HFF-Myc (cell line): ENCODE results near the gene SMIM33.

Experiments used
- DNase-seq: peaks from one replicate; pipeline ENCODE4 v3.0.0-alpha.2; 2011; ENCODE audit warnings: low read depth; ENCODE audit errors: extremely low read depth
- H3K4me3 ChIP-seq: replicated peaks from 2 replicates; pipeline ENCODE4 v1.5.1; 2011; ENCODE audit warnings: low read depth, mild to moderate bottlenecking, control low read depth, low read length
- TF ChIP-seq, protein P1 (sequence below): IDR thresholded peaks from 2 replicates; pipeline ENCODE4 v1.5.1; 2012; ENCODE audit warnings: mild to moderate bottlenecking, low read depth, low read length, control low read depth; ENCODE audit errors: missing control alignments

SMIM33 gene

DNA sequence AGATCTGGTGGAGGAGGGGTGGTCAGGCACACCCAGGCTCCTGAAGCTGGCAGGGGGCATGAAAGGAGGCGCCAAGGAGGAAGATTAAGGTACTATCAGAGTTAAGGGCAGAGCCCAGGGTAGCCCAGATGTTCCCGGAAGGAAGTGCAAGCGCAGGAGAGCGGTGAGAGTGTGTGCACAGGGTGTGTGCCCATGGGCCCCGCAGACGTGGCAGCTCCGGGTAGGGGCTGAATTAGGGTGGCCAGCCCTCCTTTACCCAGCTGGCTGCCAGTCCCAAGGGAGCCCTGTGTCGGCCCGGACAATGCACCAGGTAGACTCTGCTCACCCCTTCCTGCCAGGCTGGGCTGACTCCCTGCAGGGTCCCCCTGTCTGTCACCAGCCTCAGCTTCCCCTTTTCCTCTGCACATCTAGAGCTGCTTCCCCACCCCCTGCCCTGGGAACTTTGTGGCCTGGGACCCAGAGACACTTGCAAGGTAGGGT, at the start of gene SMIM33:
TSS of gene SMIM33 (plus strand) at position 184 of the 480 bp plus-strand sequence. CDS start at position 302, 118 bp downstream.
- DNase-seq, result no peak
- no peak within 1 kb of the TSS for H3K4me3 ChIP-seq
- TF ChIP-seq, protein P1, sequence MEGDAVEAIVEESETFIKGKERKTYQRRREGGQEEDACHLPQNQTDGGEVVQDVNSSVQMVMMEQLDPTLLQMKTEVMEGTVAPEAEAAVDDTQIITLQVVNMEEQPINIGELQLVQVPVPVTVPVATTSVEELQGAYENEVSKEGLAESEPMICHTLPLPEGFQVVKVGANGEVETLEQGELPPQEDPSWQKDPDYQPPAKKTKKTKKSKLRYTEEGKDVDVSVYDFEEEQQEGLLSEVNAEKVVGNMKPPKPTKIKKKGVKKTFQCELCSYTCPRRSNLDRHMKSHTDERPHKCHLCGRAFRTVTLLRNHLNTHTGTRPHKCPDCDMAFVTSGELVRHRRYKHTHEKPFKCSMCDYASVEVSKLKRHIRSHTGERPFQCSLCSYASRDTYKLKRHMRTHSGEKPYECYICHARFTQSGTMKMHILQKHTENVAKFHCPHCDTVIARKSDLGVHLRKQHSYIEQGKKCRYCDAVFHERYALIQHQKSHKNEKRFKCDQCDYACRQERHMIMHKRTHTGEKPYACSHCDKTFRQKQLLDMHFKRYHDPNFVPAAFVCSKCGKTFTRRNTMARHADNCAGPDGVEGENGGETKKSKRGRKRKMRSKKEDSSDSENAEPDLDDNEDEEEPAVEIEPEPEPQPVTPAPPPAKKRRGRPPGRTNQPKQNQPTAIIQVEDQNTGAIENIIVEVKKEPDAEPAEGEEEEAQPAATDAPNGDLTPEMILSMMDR, result no peak

DNA sequence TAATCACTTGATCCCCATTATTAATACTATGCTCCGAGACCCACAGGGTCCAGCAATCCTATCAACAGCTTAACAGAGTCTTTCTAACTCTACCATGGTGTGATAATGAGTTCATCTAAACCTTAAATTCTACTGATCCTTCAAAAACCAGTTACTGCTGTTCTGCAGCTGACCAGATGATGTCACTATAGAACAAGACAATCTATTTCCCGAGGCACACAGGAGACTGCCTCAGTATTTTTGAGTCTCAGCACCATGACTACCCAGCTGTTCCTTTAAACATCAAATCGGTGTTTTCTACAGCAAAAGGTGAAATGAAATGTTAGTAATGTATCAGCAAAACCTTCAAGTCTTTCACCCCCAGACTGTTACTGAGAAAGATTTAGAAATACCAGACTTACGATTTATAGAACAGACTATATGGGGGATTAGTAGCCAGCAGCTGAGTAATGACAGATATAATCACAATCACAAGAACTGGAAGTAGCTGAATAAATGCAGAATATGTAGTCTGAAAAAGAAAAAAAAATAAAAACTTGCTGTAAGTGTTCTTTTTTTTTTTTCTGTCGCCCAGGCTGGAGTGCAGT, 48.4 kb upstream of the SMIM33 start:
- H3K4me3 ChIP-seq, result no peak overlapping the region
- peak; percentile 63 for DNase-seq
- TF ChIP-seq, protein P1, result peak; percentile 84

DNA sequence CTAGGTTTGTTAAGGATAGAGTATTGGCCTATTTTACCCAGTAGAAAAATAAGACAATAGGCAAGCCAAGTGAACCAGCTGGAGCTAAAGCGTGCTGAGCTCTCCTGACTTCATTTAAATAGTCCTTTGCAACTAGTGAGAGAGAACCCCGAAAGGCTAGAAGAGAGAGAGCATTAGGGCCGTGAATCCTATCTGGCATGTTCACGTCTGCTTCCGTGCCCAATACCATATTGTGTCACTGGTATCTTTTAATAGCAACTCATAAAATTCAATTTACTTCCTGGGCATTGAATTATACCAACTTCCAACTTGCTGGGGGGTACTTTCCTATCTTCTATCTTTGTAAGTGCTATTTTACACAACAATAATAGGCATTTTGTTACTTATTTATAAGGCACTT, 45.3 kb upstream of the SMIM33 start:
- H3K4me3 ChIP-seq, result no peak overlapping the region
- no peak for DNase-seq
- TF ChIP-seq, protein P1, result no peak

DNA sequence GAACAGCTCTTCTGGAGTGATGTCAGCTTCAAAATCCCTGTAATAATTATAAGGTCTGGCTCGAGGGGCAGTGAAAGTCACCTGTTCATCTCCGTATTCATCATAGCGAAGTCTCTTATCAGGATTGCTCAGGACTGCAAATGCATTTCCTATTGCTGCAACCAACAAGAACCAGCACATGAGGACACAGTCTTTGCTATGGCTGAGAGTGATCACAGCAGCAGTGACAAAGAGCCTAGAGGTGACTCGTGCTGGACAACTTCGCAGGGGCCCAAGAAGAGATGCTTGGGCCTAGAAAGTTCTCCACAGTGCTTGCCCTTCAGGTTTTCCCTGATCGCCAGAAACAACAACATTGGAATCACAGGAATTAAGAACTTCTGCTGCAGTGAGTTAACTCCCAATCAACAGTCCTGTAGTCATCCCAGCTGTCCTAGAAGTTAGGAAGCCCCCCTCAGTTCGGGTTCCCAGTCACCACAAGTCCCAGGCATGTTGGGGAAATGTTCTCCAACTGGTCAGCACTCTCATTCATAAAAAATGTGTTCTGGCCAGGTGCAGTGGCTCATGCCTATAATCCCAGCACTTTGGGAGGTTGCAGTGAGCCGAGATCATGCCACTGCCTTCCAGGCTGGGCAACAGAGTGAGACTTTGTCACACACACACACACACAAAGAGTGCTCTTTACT, 44.5 kb upstream of the SMIM33 start:
- H3K4me3 ChIP-seq, result no peak overlapping the region
- no peak for DNase-seq
- TF ChIP-seq, protein P1, result no peak

DNA sequence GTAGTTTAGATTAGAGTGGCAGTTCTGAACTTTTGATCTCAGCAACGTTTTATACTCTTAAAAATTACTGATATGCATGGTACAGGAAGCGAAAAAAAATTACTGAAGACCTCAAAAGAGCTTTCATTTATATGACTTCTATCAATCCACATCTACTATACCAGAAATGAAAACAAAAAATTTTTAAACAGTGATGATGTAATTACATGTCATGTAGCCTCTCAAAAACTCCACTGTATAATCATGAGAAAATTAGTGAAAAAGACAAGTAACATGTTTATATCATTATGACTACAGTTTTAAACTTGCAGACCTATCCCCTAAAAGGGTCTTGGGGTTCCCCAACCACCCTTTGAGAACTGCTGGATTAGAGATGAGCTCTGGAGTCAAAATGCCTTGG, 40.8 kb upstream of the SMIM33 start:
- DNase-seq, result no peak
- TF ChIP-seq, protein P1, result no peak
- H3K4me3 ChIP-seq, result no peak overlapping the region

DNA sequence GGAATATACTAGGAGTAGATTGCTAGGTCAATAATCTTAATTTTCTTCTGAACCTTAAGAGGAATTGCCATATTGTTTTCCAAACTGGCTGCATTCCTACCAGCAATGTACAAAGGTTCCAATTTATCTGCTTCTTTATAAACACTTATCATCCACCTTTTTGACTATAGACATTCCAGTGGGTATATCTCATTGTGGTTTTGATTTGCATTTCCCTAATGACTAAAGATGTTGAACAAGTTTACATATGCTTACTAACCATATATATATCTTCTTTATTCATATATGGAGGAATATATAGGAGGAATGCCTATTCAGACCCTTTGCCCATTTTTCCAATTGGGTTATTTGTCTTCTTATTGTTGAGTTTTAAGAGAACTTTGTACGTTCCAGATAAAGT, 39.1 kb upstream of the SMIM33 start:
- no peak overlapping the region for H3K4me3 ChIP-seq
- no peak for DNase-seq

More for the DNA sequence above, 39.1 kb upstream of the SMIM33 start:
- TF ChIP-seq, protein P1, result no peak
